ENCODE data around the gene STRN4.
A peak's percentile ranks its signal among the peaks of the same experiment; 100 is the strongest.
"Not testable (repeated sequence)": the region's sequence is repeated elsewhere in the genome, so short reads cannot be mapped to it uniquely, and the experiment has no call there.

The STRN4 gene

DNA sequence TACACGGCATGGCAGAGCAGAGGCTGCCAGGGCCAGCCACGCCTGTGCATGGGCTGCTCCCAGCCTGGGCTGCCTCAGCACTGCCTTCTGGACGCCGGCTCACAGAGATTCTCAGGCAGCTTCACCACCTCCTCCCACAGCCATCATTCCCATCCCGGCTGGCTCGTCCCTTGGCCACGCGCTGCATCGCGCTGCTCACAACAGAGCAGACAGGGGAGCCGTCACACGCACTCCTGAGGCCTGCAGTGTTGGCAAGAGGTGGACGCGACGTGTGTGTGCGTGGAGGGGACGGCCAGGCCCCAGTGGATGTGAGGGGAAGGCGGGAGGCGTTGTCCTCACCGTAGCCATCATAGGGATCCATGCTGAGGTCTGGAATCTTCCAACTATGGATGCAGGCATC lies 21.8 kb downstream of the STRN4 start:
- DNase-seq: no peak

DNA sequence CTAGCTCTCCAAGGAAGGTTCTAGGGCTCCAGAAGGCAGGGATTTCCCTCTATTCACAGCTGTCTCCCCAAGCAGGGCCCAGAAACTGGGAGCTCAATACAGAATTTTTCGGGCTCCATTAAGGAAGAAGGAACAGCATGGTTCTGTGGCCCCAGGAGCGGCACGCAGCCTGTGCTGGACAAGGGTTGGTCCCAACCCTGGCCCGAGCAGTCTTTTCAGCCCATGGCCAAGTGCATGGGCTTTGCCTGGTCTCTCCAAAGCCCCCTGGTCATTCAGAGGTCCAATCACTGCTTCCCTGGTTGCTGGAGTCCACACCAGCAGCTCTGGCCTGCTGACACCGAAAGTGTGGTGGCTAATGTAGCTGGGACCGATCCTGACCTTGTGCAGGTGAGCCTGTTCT lies 22.8 kb downstream of the STRN4 start:
- DNase-seq: no peak

DNA sequence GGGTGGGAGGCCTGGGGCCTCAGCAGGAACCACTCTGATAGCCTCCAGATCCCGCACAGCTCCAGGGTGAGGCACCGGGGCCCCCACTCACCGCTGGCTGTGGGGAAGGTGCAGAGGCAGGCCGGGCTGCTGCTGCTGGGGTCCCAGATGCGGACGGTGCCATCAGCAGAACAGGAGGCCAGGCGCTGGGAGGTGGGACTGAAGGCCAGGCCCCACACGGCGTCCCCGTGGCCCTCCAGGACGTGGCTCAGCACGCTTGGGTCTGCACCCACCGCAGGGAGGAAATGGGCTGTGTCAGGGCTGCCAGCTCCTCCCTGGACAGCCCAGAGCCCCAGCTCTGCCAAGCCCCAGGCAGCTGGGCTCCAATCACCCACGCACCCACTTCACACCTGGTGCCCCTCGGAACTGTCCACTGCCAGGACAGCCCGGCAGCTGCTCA lies 23.2 kb downstream of the STRN4 start:
- no peak for DNase-seq

GRCh38 chr19:46722421-46723022 lies 23.7 kb downstream of the STRN4 start:
- DNase-seq: no peak

GRCh38 chr19:46722004-46722380 lies 24.3 kb downstream of the STRN4 start:
- no peak for DNase-seq

DNA sequence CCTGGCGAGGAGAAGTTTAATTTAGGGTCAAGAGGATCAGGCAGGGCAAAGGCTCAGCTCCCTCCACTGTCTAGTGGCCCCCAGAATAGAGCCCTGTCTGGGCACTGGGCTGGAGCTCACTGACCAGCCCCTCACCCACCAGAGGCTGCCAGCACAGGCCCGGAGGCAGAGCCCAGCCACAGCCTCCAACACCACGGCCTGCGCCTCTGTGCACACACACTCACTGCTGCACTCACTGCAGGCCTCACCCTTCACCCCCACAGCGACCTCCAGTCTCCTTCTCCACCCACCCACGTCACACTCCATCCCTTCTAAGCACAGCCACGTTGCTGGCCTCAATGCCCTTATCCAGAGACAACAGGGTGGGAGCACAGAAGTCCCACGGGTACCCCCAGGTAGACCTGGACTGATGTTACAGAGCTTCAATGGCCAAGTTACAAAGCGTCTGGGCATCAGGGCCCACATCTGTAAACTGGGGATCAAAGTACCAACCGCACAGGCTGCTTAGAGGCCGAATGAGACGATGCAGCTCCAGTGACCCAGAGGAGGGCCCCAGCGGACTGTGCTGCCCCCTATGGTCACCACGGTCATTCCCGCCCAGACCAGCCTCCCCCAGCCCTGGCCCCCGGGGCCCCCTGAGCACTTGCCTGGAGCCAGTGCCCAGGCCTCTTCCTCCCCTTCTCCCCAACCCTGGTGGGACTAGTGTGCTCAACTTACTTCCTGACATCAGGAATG lies 24.8 kb downstream of the STRN4 start:
- no peak for DNase-seq

- no peak for DNase-seq
These were observed 25.6 kb downstream of the STRN4 start for GRCh38 chr19:46720503-46721239.

DNA sequence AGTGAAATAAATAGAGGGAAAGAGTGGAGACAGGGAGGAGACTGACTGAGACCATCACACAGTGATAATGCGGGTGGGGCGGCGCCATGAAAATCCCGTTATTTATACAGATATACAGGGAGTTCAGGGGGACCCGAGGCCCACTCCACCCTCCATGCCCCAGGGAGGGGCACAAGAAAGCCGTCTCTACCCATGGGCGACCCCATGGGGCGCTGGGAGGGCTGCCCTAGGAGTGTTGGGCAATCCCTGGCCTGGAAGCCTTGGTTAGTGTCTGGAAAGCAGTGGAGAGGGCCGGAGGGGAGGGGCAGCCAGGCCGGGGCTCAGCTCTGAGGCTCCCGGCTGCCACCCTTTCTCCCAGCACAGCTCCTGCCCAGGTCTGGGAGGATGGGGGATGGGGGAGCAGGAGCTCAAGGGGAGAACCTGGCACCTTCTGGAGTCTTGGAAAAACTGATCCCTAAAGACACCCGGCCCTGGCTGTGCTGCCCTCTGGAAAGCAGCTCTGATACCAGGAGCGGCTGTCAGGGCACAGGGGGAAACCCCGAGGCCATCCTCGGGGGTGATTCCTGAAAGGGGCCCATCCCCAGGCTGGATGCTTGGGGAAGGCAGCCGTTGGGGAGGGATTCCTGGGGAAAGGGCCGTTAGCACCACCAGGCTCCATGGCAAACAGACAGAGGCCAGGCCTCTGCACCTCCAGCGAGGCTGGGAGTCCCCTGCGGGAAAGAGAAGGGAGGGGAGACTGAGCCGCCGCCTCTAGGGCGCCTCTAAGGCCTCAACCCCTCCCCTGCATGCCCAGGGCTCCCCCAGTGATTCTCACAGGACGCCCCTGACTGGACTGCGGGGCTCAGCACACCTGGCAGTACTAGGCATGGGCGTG lies 26.4 kb downstream of the STRN4 start:
- no peak for DNase-seq

DNA sequence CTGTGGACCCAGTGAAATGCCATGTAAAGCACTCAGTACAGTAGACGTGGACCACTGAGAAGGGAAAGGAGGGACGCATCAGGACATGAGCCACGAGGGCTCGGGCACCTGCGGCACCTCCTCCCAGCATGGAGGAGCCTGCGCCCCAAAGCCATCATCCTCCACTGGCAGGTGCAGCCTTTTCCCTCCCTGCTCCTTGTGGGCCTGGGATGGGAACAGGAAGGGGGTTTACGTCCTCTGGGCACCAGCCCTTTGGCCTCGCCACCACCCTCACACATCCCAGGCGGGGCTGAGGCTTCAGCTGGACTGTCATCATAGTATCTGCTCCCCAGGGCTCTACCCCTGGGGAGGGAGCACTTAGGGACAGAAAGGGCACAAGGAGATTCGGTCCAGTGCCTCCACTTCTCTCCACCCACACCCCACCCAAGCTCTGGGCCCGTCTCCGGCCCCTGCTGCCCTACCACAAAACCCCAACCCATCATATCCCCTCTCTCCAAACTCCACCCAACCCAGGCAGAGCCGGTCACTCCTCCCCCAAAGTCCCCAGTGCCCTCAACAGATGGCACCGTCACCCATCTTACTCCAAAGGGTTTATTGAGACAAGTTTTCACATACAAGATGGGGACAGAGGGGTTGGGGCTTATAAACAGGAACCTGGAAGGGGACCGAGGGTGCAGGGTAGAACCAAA lies 27.2 kb downstream of the STRN4 start:
- no peak for DNase-seq

DNA sequence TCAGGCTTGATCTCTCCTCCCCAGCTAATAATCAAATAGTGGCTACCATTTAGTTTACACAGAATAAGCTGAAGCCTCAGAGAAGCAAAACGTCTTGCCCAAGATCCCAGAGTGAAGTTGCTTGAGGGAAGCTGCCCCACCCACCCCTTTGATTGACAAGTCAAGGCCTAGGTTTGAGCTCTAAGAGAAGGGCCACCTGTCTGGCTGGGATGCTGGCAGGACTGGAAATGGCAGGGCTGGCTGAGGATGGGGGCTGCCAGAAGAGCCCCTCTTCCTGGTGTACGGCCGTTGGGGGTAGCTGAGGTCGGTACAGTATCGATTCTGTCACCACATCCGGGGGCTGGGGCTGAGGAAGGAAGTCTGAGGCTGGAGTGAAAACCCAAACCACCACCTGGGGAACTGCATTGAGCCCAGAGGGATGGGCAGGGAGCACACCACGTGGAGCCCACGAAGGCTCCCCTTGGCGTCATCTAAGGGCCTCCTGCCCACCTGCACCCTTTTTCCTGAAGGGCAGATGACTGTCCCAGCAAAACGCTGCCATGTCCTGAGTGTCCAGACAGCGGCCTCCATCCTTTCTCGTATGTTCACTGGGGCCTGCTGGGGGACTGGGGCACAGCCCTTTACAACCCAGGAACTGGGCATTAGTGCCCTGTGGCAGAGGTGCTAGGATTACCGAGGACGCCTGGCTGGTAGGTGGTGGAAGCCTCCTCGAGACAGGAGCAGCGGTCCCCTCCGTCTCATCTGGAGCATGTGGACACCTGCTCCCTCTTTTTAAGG lies 27.9 kb downstream of the STRN4 start:
- DNase-seq: no peak

DNA sequence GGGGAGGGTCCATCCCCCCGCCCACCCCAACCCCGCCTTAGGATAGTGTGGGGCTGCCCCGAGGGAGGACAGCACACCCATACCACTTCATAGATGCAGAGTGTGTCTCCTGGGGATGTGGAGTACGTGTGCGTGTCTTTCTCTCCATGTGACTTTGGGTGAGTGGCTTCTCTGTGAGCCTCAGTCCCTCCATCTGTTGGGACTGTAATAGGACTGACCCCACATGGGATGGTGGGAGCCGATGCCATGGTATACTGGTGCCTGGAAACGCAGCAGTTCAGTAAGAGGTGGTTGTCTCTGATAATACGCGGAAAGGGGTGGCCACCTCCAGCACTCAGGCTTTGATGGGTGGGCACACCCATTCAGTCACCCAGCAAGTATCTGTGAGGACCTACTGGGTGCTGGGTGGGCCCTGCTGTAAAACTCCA lies 28.5 kb downstream of the STRN4 start:
- DNase-seq: no peak

DNA sequence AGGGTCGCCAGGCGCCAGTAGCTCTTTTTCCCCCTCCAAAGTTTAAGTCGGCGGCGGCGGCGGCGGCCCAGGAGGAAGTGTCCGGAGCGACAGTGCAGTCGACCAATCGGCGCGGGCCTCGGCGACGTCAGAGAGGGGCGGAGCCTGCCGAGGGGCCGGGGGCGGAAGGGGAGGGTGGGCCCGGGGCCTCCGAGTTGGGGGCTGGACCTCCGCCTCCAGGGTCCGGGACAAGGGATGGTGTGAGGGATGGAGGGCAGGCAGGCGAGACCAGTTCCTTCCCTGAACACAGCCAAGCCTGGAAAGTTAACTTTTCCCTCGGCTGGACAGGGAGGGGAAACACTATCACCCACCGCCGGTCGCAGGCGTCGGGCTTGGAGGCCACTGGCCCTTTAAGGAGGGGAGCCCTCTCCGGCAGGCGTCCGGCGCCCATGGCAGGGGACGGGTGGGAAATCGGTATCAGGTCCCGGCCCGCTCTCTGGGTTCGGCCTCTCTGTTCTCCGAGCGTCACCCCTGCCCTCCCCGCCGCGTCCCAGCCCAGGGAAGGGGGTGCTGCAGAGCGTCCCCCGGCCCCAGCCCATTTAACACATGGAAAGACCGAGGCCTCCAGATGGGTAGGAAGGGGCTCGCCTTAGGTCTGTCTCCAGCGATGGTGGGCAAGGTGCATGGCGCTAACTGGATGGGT lies 29.1 kb downstream of the STRN4 start, which contains the start of gene PRKD2:
Gene PRKD2 (minus strand): TSS at position 81 of the 682 bp plus-strand sequence. CDS start 744 bp downstream, outside the sequence.
- peak; percentile 64 to 67 for DNase-seq

GRCh38 chr19:46716672-46717033 lies 29.6 kb downstream of the STRN4 start:
- no peak for DNase-seq

DNA sequence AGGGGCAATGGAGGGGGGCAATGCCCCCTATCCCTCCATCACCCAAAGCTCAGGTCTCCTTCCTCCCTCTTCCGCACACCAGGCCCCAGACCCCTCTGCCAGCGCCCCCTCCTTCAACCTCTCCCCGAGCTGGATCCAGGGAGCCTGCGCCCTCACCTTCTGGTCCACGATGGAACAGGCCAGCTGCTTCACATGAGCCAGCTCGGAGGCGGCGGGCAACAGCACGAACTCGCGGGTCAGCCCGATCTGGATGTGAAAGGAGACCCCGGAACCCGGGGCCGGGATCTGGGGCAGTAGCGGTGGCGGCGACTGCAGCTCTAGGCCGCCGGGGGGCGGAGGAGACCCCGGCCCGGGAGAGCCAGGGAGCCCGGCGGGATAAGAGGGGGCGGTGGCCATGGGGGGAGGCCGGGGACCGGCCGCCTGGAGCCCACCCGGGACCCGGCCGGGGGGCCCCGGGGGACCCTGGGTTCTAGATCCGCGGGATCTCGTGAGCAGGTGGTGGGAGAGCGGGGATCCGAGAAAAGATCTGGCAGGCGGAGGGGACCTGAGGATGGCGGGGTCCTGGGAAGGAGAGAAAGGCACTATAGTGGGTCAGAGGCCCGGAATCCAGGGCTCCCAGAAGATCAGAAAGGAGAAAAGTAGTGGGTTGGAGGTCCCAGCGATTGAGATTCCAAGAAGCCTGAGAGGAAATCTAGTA lies 30.1 kb downstream of the STRN4 start:
- no peak for DNase-seq

DNA sequence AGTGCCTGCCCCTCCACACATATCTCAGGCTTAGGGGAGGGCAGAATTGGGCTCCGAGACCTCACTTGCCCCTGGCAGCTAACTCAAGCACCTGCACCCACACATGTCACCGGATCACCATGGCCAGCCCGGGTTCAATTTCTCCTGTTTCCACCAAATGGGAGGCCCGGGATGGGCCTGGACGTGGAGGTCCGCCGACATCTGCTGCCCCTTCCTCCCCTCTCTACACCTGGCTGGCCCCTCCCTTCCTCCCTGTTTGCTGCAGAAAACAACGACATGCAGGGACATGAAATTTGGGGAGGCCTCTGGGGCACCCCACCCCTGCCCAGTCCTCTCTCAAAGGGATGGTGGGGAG lies 30.7 kb downstream of the STRN4 start:
- DNase-seq: no peak

GRCh38 chr19:46714444-46715106 lies 31.7 kb downstream of the STRN4 start:
- no peak for DNase-seq

GRCh38 chr19:46713781-46714443 lies 32.3 kb downstream of the STRN4 start:
- DNase-seq: peak; percentile 88 to 89

- not testable (repeated sequence) for DNase-seq
These were observed 33.4 kb downstream of the STRN4 start for GRCh38 chr19:46712768-46713338.

GRCh38 chr19:46710687-46711086 lies 35.6 kb downstream of the STRN4 start:
- no peak for DNase-seq

All from NCI-H2081 (cell line).